ENCODE results near the gene SNX9.
A peak's percentile ranks its signal among the peaks of the same experiment; 100 is the strongest.
"Not testable (repeated sequence)": the region's sequence is repeated elsewhere in the genome, so short reads cannot be mapped to it uniquely, and the experiment has no call there.

SNX9 gene

DNA sequence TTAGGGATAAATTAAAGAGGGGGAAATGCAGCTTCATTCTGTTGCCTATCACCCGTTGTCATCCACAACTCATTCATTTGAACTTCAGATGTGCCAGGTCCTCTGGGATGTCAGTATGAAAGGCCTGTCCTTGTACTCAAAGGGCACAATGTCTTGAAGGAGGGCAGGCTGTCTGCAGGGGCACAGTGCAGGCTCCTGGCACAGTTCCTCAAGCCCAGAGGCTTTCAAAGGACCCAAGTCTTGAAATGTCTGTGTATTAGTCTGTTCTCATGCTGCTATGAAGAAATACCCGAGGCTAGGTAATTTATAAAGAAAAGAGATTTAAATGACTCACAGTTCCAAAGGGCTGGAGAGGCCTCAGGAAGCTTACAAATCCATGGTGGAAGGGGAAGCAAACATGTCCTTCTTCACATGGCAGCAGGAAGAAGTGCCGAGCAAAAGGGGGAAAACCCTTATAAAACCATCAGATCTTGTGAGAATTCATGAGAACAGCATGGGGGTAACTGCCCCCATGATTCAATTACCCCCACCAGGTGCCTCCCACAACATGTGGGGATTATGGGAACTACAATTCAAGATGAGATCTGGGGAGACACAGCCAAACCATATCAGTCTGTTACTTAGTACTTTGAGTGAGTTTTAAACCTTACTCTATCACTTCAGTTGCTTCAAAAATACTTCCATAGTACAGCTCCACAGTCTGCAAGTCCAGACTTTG is 9.4 kb downstream of the SNX9 start:
- DNase-seq, result no peak

DNA sequence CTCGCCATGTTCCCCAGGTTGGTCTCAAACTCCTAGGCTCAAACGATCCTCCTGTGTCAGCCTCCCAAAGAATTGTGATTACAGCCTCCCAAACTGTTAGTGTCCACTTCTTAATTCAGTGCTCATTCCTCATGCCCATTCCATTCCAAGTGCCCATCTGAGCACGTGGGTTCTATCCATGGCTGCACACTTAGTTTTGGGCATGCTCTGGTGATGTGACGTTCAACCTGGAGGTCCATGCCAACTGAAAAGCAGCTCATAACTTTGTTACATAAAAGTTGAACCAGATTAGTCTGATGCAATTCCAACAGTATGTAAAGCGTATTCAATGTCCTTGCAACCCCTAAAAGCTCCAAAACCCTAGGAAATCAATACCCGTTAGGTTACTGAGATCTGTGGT is 11.5 kb downstream of the SNX9 start:
- no peak for DNase-seq

DNA sequence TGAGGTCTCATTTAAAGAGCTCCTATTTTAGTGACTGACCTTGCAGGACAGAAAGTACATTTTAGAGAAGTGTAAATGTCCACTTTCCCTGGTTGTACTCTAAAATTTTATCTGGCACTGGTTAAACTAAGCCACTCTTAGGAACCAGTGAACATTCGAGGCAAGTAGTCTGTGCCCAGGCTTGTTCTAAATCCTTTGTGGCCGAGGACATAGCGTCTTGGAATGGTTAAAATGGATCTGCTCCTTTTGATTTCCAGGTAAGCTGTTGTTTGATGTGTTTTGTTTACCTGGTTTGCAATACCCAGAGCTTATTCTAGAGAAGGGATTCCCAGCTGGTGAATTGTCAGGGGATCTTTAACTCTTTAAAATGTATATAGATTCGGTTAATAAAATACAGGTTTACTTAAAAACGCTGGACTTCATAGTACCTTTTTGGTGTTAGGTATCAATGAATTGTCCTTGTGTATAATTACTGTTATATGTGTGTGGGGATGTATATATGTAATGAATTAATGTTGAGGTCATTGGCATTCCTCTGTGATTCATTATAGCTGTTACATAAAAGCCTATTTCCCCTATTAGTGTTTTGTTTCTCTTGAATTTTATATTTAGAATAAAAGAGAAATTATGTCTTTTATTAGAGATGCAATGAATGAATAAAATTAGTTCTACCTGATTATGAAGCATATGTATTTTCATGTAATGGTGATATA is 15.8 kb downstream of the SNX9 start:
- DNase-seq, result no peak

DNA sequence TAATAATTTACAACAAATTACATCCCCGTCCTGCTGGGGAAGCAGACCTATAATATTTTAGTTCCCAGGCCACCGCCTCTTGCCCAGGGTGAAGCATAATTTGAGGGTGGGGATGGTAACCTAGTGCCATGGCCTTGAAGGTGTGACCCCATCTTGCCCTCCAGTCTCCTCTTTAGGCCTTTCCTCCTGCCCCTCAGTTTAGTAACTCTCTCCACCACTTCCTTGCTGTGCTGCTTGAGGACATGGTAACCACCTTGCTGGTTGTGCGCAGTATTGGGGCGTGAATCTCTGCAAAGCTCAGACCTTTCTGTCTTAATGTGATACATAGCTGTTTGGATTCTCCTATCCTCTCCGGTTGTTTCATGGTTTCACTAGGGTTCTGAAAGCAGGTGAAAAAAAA is 16.6 kb downstream of the SNX9 start:
- no peak for DNase-seq

DNA sequence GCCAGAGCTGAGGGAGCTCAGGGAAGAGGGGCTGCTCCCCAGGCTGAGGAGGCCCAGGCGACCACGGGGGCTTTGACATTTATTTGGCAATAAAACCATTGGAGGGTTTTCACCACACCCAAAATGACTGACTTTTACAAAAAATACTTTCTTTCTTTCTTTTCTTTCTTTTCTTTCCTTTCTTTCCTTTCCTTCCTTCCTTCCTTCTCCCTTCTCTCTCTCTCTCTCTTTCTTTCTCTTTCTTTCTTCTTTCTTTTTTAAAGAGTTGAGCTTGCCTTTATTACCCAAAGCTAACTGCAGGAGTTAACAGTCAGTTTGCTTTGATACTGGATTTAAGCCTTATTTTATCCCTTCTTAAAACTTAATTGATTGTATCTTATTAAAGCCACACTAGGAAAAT is 17.2 kb downstream of the SNX9 start:
- DNase-seq, result no peak

DNA sequence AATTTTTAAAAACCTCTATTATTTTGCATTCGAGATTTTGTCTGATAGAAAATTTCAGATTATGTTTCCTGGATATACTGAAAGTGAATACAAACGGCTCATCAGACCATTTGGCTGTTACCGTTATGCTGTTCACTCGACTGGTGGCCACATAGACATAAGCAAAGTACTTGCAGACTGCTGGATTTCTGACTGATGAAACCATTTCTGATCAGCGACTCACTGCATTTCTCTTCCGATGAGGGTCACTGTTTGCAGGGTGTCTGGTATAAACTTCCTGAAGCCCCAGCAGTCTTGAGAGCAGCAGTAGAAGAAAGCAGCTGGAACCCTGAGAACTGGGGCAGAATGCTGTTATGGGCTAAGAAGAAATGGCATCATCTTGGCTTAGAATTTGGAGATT is 17.7 kb downstream of the SNX9 start:
- no peak for DNase-seq

DNA sequence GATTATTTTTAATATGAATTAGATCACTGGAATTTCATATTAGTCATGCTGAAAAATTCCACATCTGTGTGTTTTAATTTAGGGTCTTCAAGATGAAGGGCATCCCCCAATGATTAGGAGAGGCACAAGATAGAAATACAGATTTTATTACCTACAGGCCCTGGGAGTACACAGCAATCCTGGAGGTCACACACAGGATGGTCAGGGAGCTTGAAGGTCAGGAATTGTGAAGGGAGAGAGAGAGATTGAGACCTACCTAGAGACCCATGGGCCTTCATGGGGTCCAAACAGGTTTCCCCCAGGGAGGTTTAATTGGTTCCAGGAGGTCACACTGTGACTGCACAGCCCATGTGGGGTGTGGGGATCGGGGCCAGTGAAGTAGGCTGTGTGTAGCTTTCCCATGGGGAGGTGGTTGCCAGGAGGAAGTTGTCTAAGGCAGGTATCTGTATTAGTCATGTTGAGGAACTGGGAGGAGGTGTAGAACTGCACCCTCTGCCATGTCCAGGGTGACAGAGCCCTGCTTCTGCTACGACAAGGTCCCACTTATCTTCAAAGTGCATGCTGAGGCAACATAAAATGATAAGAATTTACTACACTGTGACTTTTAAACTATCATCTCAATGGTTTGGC is 18.3 kb downstream of the SNX9 start:
- DNase-seq, result peak; percentile 35

DNA sequence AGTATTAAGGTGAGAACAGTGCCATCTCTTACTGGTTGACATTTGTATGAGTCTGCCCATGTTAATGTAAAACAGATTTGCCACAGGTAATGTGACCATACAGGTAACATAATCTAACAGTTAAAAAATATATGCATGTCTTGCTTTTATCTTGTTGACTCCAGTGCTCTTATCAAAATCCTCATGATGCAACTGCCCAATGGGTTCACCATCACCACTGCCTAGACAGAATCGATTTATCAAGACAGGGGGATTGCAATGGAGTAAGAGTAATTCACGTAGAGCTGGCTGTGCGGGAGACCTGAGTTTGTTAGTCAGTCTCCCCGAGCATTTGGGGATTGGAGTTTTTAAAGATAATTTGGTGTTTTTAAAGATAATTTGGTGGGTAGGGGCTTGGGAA is 19.2 kb downstream of the SNX9 start:
- no peak for DNase-seq

DNA sequence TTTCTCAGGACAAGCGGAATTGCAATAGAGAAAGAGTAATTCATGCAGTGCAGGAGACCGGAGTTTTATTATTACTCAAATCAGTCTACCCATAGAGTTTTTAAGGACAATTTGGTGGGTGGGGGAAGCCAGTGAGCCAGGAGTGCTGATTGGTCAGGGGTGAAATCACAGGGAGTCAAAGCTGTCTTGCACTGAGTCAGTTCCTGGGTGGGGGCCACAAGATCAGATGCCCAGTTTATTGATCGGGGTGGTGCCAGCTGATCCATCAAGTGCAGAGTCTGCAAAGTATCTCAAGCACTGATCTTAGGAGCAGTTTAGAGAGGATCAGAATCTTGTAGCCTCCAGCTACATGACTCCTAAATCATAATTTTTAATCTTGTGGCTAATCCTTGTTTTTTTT is 21.1 kb downstream of the SNX9 start:
- DNase-seq, result not testable (repeated sequence)

DNA sequence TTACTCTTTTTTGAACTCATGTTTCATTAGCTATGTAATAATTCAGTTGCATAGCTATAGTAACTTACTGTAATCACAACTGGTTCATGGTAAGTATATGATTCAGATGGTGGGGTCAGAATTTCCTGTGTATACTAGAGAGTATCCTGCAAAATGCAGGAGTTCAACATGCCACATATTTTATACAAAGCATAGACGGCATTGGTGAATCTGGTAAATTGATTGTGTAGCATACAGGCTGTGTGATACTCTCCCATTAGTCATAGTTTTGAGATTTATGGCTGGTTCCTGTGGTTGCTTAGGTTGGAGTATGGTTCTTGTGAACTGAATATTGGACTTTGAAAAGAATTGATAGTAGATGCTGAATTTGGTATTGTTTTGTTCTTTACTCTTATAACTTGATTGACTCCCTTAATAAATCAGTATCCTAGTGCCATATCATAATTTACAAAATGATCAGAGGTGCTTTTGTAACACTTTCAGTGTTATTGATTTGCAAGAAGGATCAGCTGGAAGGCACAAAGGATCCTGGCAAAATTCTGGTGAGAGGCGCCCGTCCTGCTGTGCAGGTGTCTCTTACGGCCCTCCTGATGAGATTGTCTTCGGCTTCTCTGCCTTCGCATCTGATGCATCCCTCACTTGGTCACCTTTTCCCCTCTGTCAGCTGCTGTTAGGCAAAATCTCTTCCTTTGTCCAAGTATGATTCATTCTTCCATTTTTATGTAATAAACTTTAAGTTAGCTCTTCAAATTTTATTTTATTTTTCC is 22.6 kb downstream of the SNX9 start:
- no peak for DNase-seq

DNA sequence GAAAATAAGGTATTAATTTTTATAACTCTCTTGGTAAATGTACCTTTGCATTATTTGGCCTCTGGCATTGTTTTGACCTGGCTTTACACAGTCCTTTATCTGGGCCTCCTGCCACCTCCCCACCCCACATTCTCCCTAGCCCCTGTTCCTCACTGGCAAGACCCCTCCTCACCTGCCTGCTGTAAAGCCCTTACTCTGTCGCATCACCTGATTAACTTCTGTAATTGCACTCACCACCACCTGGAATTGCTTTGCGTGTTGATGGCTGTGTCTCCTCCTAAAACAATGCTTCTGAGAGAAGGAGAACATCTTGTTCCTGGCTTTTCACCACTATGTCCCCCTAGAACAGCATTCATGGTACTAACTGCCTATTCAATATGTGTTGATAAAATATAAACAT is 24.8 kb downstream of the SNX9 start:
- no peak for DNase-seq

DNA sequence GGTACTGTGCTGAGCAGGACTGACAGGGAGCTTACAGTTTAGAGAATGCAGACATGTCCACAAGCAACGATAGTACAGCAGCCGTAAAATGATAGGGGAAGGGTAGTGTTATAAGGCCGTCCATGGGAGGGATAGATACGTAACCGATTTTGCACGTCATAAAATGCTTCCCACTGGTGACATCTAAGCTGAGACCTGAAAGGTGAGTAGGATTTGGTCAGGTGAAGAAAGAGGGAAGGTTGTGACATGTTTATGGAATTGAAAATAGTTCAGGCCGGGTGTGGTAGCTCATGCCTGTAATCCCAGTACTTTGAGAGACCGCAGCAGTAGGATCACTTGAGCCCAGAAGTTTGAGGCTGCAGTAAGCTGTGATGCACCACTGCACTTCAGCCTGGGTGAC is 25.6 kb downstream of the SNX9 start:
- no peak for DNase-seq

DNA sequence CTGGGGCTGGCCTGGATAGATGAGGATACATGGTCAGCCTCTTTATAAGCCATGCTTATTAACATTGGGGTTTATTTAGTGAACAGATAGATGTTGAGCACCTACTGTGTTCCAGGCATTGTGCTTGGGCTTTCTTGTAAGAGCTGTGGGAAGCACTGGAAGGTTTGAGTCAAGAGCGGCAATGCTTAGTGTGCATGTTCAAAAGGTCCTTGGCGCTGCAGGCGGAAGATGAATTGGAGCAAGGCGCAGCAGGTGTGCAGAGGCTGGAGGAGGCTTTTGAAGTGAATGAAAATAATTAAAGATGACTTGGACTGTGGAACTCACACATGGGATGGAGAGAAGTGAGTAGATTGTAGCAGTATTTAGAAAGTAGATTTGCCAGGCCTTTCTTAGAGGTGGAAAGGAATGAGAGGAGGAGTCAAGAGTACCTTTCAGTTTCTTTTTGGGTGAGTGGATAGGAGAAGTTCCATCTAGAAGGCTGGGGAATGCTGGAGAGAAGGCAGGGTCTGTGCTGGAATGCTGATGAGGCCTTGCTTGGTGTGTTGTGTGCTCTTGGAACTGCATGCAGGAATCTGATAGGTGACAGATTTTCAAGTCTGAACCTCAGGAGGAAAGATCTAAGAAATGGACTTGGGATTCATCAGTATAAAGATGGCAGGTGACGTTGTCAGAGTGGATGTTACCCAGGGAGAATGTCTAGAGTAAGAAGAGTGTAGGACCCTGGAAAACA is 26.4 kb downstream of the SNX9 start:
- DNase-seq, result no peak

DNA sequence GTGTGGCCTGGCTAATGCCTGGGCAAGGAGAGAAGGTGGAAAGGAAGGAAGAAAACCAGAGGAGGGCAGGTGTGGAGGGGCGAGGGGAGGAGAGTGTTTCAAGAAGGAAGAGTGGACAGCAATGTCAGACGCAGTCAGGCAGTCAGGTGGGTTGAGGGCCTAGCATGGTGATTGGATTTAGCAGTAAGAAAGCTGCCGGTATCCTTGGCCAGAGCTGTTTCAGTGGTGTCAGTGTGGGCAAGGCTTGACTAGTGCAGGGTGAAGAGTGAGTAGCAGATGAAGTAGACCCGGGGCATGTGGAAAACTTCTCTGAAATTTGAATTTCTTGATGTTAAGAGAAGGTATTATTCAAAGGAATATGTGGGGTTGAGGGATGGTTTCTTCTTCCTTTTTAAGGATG is 27.0 kb downstream of the SNX9 start:
- DNase-seq, result no peak

DNA sequence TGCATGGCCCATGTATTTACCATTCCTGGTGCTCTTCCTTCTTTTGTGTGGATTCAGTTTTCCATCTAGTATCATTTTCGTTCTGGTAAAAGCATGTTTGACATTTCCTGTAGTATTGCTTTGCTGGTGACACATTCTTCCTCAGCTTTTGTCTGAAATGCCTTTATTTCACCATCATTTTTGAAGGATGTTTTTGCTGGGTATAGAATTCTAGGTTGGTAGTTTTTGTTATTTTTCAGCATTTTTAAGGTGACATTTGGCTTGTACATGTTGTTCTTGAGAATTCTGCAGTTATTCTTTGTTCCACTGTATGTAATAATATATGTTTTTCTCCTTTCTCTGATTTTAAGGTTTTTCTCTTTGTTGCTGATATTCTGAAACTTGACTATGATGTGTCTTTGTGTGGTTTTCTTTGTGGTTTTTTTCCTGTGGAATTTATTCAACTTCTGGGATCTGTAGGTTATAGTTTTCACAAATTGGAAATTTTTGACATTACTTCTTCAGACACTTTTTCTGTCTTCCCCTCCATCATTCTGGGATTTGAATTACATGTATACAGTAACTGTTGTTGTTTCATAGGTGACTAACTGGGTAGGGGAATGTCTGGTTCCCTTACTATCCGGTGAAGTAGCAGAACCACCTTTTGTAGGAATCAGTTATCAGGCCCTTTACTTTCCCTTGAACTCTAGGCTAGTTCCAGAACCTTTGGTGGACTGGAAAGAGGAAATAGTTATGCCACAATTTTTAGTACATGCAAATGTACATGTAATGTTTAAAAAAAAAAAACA is 30.2 kb downstream of the SNX9 start:
- no peak for DNase-seq

DNA sequence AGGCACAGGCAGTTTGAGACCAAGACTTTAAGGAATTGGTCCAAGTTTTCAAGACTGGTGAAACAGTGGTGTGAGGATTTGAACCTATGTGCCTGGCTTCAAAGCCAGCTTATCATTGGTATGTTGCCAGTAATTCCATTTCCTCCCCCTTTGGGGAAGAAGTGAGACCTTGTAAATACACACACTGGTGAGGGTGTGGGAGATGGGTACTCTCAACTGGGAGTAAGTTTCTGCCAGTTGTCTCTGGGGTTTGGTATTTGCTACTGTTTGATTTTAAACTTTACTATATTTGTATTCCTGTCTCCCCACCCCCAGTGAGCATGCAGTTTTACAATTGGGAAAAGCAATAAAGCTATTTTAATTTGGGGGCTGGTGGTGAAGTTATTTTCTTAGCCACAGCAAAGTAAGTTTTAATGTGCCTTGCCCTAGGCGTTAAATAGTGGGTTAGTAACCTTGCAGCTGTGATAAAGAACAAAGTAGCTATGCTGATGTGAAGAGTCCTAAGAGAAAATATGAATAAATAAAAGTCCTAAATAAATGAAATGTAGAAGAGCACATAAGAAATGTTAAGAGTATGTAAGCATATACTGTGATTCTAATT is 31.0 kb downstream of the SNX9 start:
- DNase-seq, result no peak

DNA sequence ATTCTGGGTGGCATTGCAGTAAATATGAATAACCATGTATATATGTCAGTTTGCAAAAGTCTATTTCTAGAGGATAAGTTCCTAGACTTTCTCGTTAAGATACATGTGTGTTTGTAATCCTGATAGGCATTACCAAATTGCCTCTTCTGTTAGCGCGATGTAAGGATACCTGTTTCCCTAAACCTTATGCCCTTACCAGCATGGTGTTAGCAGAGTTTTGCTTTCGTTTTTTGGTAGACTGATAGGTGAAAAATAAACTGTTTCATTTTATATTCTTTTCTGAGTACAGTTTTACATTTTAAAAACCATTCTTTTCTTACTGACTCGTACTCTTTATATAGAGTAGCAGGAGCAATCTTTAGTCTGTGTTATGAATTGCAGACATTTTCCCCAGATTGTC is 32.3 kb downstream of the SNX9 start:
- DNase-seq, result no peak

DNA sequence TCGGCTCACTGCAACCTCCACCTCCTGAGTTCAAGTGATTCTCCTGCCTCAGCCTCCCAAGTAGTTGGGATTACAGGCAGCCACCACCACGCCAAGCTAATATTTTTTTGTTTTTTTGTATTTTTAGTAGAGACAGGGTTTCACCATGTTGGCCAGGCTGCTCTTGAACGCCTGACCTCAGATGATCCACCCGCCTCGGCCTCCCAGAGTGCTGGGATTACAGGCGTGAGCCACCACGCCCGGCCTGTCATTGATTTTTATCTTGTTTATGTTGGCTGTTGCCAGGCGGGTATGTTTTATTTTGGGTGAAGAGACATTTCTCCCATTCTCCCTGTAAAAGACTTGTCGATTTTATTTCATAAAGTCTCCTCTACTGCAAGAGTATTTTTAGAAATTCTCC is 32.8 kb downstream of the SNX9 start:
- DNase-seq, result not testable (repeated sequence)

DNA sequence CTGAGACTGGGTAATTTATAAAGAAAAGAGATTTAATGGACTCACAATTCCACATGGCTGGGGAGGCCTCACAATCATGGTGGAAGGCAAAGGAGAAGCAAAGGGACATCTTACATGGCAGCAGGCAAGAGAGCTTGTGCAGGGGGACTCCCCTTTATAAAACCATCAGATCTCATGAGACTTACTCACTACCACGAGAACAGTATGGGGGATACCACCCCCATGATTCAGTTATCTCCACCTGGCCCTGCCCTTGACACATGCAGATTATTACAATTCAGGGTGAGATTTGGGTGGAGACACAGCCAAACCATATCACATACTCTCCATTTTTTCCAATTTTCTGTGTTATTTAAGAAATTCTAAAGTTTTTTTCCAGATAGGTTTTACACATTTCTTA is 35.6 kb downstream of the SNX9 start:
- not testable (repeated sequence) for DNase-seq

DNA sequence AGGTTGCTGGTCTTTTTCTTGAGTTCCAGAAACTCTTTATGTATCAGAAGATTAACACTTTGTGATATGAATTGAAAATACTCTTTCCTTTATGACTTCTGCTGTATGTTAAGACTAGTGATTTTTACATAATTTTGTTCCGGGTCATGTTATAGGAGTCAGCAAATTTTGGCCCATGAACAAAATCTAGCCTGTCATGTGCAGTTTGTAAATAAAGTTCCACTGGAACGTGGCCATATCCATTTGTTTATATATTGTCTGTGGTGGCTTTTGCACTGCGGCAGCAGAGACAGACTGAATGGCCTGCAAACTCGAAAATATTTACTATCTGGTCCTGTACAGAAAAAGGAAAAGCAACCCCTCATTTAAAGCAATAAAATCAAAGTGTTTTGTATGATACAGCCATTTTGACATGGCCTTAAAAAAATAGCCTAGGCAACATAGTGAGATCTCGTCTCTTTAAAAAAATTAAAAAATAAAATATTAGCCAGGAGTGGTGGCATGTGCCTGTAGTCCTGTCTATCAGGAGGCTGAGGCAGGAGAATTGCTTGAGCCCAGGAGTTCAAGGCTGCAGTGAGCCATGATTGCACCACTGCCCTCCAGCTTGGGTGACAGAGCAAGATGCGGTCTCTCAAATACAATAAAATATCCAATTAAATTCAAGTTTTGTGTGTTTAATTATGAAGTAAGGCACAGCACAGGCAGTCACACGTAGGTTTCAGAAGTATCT is 36.9 kb downstream of the SNX9 start:
- DNase-seq, result no peak

DNA sequence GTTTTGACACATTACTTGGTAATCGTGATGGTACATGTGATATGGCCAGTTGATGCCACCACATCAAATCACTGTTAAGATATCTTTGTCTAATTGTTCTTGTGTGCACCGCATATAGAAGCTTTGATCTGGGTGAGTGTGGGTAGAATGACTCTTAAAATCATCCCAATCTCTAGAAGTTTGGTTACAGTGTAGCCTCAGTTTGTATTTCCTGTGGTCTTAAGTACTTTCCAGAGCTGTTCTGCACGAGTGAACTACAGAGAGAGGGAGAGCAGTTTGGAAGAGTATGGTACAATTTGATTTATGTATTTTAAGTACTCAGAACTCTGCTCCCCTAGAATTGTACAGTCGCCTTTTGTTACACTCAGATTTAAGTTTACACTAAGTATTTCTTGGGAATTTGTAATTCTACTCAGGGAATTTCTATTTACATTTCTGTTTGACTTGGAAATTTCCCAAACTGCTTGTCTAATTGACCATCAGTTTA is 37.5 kb downstream of the SNX9 start:
- DNase-seq, result no peak
